PC-9 (cell line): ENCODE data around the gene TPSG1.
"Not testable (repeated sequence)": the region's sequence is repeated elsewhere in the genome, so short reads cannot be mapped to it uniquely, and the experiment has no call there.

ENCODE experiments used
- EZH2 ChIP-seq: fragments of 200-600 bp; sonication (generic); IDR thresholded peaks from 2 replicates; pipeline ENCODE4 v1.8.0; 2017; ENCODE audit warnings: antibody characterized with exemption, low read depth
- TF ChIP-seq, protein P1 (sequence below): fragments of 200-600 bp; sonication (generic); conservative IDR thresholded peaks from 2 replicates; pipeline ENCODE4 v1.6.1; 2017; ENCODE audit warnings: mixed run types, antibody characterized with exemption, mild to moderate bottlenecking, moderate library complexity

DNA sequence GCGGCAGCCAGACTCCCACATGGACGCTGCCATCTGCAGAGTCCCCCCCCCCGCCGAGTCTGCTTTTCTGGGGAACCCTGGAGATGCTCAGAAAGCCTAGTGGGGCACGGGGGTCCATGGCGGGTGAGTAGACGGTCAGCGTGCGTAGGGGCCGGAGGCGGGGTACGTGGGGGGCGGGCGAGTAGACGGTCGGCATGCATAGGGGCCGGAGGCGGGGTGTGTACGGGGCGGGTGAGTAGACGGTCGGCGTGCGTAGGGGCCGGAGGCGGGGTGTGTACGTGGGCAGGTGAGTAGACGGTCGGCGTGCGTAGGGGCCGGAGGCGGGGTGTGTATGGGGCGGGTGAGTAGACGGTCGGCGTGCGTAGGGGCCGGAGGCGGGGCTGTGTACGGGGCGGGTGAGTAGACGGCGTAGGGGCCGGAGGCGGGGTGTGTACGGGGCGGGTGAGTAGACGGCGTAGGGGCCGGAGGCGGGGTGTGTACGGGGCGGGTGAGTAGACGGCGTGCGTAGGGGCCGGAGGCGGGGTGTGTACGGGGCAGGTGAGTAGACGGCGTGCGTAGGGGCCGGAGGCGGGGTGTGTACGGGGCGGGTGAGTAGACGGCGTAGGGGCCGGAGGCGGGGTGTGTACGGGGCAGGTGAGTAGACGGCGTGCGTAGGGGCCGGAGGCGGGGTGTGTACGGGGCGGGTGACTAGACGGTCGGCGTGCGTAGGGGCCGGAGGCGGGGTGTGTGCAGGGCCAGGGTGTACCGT lies 39.4 kb downstream of the TPSG1 start:
- TF ChIP-seq, protein P1, sequence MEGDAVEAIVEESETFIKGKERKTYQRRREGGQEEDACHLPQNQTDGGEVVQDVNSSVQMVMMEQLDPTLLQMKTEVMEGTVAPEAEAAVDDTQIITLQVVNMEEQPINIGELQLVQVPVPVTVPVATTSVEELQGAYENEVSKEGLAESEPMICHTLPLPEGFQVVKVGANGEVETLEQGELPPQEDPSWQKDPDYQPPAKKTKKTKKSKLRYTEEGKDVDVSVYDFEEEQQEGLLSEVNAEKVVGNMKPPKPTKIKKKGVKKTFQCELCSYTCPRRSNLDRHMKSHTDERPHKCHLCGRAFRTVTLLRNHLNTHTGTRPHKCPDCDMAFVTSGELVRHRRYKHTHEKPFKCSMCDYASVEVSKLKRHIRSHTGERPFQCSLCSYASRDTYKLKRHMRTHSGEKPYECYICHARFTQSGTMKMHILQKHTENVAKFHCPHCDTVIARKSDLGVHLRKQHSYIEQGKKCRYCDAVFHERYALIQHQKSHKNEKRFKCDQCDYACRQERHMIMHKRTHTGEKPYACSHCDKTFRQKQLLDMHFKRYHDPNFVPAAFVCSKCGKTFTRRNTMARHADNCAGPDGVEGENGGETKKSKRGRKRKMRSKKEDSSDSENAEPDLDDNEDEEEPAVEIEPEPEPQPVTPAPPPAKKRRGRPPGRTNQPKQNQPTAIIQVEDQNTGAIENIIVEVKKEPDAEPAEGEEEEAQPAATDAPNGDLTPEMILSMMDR = not testable (repeated sequence)
- not testable (repeated sequence) for TF ChIP-seq EZH2
